VCaP (cell line): ENCODE results near the gene BAHCC1.
A peak's percentile ranks its signal among the peaks of the same experiment; 100 is the strongest.
"Not testable (repeated sequence)": the region's sequence is repeated elsewhere in the genome, so short reads cannot be mapped to it uniquely, and the experiment has no call there.

Experiments used
- H3K27ac ChIP-seq: fragments of 450-650 bp; 2 replicates; pipeline ENCODE4 v1.5.1; 2017
- TF ChIP-seq, protein P1 (sequence below): fragments of 450-650 bp; conservative IDR thresholded peaks from 2 replicates; pipeline ENCODE4 v1.5.1; 2017; ENCODE audit warnings: mild to moderate bottlenecking, moderate library complexity

BAHCC1 gene

GRCh38 chr17:81350320-81350890, 44.9 kb upstream of the BAHCC1 start:
- TF ChIP-seq, protein P1, sequence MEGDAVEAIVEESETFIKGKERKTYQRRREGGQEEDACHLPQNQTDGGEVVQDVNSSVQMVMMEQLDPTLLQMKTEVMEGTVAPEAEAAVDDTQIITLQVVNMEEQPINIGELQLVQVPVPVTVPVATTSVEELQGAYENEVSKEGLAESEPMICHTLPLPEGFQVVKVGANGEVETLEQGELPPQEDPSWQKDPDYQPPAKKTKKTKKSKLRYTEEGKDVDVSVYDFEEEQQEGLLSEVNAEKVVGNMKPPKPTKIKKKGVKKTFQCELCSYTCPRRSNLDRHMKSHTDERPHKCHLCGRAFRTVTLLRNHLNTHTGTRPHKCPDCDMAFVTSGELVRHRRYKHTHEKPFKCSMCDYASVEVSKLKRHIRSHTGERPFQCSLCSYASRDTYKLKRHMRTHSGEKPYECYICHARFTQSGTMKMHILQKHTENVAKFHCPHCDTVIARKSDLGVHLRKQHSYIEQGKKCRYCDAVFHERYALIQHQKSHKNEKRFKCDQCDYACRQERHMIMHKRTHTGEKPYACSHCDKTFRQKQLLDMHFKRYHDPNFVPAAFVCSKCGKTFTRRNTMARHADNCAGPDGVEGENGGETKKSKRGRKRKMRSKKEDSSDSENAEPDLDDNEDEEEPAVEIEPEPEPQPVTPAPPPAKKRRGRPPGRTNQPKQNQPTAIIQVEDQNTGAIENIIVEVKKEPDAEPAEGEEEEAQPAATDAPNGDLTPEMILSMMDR = no peak
- H3K27ac ChIP-seq = no peak overlapping the region

- H3K27ac ChIP-seq = not testable (repeated sequence)
Measured at GRCh38 chr17:81351329-81352052, 43.8 kb upstream of the BAHCC1 start.

GRCh38 chr17:81352056-81352455, 43.2 kb upstream of the BAHCC1 start:
- not testable (repeated sequence) for H3K27ac ChIP-seq

DNA sequence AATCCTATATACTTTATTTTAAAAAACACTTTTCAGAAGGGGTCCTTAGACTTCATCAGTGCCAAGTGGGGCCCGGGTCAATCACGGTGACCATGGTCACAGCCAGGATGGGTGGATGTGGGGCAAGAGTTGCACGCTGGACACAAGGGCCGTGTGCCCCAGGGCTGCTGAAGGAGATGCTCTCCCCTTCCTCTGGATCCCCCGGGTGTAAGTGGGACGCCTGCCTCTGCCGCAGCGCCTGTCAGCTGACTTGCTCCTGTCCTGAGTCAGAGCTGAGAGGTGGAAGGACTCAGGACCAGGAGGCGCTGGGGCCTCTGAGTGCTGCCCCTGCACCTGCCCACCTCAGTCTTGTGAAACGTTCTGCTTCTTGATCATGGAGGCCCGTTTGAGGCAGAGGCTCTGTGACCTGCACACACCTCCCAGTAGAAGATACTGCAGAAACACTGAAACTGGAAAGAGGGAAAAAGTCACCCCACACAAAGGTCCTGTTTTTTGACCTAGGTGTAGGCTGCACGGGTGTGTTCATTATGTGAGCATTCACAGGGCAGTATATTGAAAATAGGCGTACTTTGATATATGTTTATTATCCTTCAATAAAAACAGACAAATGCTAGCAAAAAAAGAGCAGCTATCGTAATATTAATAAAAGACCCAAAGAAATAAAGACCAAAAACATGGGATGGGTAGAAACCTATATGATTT, 40.9 kb upstream of the BAHCC1 start:
- TF ChIP-seq, protein P1 = no peak
- no peak overlapping the region for H3K27ac ChIP-seq

DNA sequence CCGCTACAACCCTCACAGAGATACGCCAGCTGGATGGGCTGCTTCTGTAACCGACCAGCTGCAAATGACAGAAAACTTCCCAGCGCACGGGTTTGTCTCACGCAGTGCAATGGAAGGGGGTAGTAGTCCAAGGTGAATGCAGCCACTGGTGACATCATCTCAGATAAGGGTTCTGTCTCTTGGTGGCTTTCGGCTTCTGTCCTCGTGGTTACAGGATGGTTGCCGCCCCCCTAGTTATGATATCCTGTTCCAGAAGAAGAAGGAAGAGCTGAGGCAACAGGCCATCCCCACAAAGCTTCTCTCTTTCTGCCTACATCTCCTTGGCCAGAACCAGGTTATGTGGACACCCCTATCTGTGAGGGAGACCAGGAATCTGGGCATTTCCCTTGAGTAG, 40.3 kb upstream of the BAHCC1 start:
- TF ChIP-seq, protein P1 = no peak

GRCh38 chr17:81359218-81359617, 36.0 kb upstream of the BAHCC1 start:
- no peak overlapping the region for H3K27ac ChIP-seq
- TF ChIP-seq, protein P1 = no peak

More for the DNA sequence above, 40.3 kb upstream of the BAHCC1 start:
- H3K27ac ChIP-seq = no peak overlapping the region

GRCh38 chr17:81362001-81362400, 33.3 kb upstream of the BAHCC1 start:
- H3K27ac ChIP-seq = peak overlapping the region; percentile 17; the same call in 1 of the 2 replicates

DNA sequence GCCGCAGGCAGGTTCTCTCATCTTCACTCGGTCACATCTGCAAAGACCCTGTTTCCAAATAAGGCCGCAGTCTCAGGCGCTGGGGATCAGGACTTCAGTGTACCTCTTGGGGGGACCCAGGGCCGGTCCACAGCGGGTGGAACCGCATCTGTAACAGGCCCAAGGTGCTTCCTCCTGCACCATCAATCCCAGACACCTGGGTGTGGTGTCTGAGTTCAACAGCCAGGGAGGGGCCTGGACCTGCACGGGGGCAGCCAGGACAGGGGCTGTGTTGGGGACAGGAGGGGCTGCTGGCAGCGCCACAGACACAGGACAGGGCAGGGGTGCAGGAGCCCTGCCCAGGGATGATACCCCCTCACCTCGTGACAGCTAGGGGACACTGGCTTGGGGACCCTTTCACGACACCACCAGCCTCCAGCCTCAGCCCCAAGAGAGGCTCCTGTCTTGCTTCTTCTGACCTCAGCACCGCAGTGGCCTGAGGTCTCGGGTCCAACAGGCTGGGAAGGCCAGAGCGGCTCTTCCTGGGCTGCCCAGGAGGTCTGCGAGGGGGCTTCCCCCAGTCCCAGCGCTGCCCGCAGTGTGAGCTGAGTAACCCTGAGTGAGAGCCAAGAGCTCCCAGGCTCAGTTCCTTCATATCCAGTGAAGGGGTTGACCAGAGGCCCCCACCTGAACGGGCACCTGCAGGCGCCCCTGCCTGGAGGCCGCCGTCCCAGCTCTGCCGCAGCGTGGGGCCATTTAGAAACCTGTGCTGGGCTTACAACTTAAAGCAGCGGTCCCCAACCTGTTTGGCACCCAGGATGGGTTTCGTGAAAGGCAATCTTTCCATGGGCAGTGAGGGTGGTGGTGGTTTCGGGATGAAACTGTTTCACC, 30.7 kb upstream of the BAHCC1 start:
- H3K27ac ChIP-seq = peak overlapping the region; percentile 100
- TF ChIP-seq, protein P1 = no peak
